T-cell (primary cell): ENCODE measurements around the gene ADAMTSL4. TPM values are rescaled to one million over a fixed set of nuclear protein-coding genes. Genes with fewer than 3 reads are reported as not detected.

Experiments used
- ATAC-seq, 4 experiments: fragments of 200-7000 bp in 3 of 4; fragments of 150-1000 bp in 1 of 4; cut with Tn5 transposase; replicated peaks in 1 of 4; 1 replicate in 3 of 4; 2 replicates in 1 of 4; pipeline ENCODE4 v1.10.0; 2021; ENCODE audit warnings: moderate library complexity in 3 of 4, mild to moderate bottlenecking in 2 of 4, moderate number of reproducible peaks in 1 of 4
- CTCF ChIA-PET, 2 donors: fragments of 300-600 bp; sonication (Branson Sonifier 250); formaldehyde crosslinking; loops; one replicate each; lab custom pipeline; 2022; ENCODE audit warnings: antibody characterized with exemption in 2 of 2; lab: Charles Lee
- POLR2A ChIA-PET, 2 donors: fragments of 300-600 bp; sonication (Branson Sonifier 250); formaldehyde crosslinking; loops; one replicate each; lab custom pipeline; 2022; ENCODE audit warnings: antibody characterized with exemption in 2 of 2; lab: Charles Lee
- DNase-seq, 35 experiments: peaks; one replicate each; pipeline versions ENCODE4 v3.0.0 to v3.0.0-alpha.2; 2013 to 2023
- H3K27ac ChIP-seq: one replicate; pipeline ENCODE4 v1.5.1; 2013; ENCODE audit warnings: low read length
- H3K27me3 ChIP-seq, 2 experiments: replicated peaks in 1 of 2; 1 replicate in 1 of 2; 2 replicates in 1 of 2; pipeline versions ENCODE4 v1.6.1 to v1.7.0; 2013; ENCODE audit warnings: low read length in 1 of 2, mixed read lengths in 1 of 2; ENCODE audit not compliant: control insufficient read depth in 2 of 2, insufficient read depth in 2 of 2; ENCODE audit errors: extremely low read depth in 1 of 2
- H3K36me3 ChIP-seq, 2 donors: 1 replicate in 1 of 2; 2 replicates in 1 of 2; pipeline versions ENCODE4 v1.6.1 to v1.7.0; 2013; ENCODE audit warnings: low read length in 1 of 2; ENCODE audit not compliant: control insufficient read depth in 2 of 2, insufficient read depth in 1 of 2; ENCODE audit errors: extremely low read depth in 1 of 2
- H3K4me1 ChIP-seq, 2 experiments: 1 replicate in 1 of 2; 2 replicates in 1 of 2; pipeline versions ENCODE4 v1.6.1 to v1.7.0; 2013; ENCODE audit warnings: low read length in 2 of 2, mixed read lengths in 1 of 2; ENCODE audit not compliant: insufficient read depth in 2 of 2, control insufficient read depth in 1 of 2; ENCODE audit errors: extremely low read depth in 1 of 2
- H3K4me3 ChIP-seq, 2 donors: 1 replicate in 1 of 2; 2 replicates in 1 of 2; pipeline versions ENCODE4 v1.5.1 to v1.7.0; 2013; ENCODE audit warnings: mild to moderate bottlenecking in 2 of 2, low read length in 1 of 2, moderate library complexity in 1 of 2; ENCODE audit not compliant: control insufficient read depth in 1 of 2; ENCODE audit errors: extremely low read depth in 1 of 2
- H3K9me3 ChIP-seq: 2 replicates; pipeline ENCODE4 v1.7.0; 2013
- H3K27ac Mint-ChIP-seq, 2 donors: one replicate each; pipeline ENCODE4 v1.8.0; 2020 to 2021; ENCODE audit warnings: mild to moderate bottlenecking in 2 of 2, mixed read lengths in 2 of 2
- H3K27me3 Mint-ChIP-seq, 2 donors: one replicate each; pipeline ENCODE4 v1.8.0; 2021 to 2022; ENCODE audit warnings: mixed read lengths in 2 of 2
- H3K36me3 Mint-ChIP-seq: one replicate; pipeline ENCODE4 v1.8.0; 2021; ENCODE audit warnings: mixed read lengths
- H3K4me1 Mint-ChIP-seq, 3 donors: one replicate each; pipeline ENCODE4 v1.8.0; 2020 to 2022; ENCODE audit warnings: mixed read lengths in 3 of 3, mild to moderate bottlenecking in 1 of 3
- H3K4me3 Mint-ChIP-seq, 3 donors: one replicate each; pipeline ENCODE4 v1.8.0; 2020 to 2022; ENCODE audit warnings: mild to moderate bottlenecking in 3 of 3, mixed read lengths in 3 of 3, moderate library complexity in 3 of 3
- H3K9me3 Mint-ChIP-seq, 3 donors: one replicate each; pipeline ENCODE4 v1.8.0; 2020 to 2022; ENCODE audit warnings: mixed read lengths in 3 of 3
- WGBS: methylation state at CpG from one replicate; pipeline ENCODE4 v1.1.5; 2013; ENCODE audit warnings: missing lambda C conversion rate; ENCODE audit not compliant: insufficient coverage; 5-methylcytosine and 5-hydroxymethylcytosine counted together
- total RNA-seq, 35 experiments: library from RNA in 6 of 35; stranded (reverse) in 6 of 35; fragments of 120-200 nt in 1 of 35; gene quantifications; one replicate each; pipeline versions ENCODE4 v1.2.1 to v1.2.4 and lab custom pipeline; 2013 to 2026

The ADAMTSL4 gene
- total RNA-seq: under 1 TPM; 0.26 to 0.66 (median 0.49) TPM
- total RNA-seq (2013): 0.26 TPM
- 0 to 1.1 (median 0.14) reads per million in 29 experiments for total RNA-seq (lab: John Stamatoyannopoulos, UW)

DNA sequence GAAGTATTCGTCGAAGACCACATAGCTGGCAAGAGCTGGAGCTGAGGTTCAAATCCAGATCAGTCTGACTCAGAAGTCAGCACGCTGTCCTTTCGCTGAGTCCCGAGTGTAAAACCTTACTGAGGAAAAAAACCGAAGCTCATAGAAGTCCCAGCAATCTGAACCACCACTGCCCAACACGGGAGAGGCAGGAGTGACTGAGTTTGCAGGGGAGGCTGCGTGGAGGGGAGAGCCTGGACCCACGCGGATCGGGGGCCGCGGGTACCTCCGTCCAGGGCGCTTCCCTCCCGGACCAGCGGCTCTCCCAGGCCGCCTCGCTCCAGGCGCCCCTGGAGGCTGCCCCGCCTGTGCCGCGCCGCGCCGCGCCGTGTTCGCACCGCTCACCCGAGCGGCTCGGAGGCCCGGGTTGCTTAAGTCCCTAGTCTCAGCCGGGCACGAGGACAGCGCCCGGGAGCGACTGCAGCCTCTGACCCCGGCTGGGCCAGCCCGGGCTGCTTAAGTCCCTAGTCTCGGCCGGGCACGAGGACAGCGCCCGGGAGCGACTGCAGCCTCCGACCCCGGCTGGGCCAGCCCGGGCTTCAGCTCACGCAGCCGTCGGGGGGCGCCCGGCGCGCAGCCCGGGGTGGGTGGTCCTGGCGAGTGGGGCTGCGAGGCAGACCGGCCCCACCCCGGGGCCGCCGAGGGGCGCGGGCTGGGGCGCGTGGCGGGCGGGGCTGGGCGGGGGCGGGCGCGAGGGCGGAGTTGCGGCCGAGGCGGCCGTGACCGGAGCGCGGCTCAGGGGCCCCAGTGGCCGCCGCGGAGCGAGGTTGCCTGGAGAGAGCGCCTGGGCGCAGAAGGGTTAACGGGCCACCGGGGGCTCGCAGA is at the start of gene ADAMTSL4:
ADAMTSL4 (plus strand) TSS at position 777 of the 864 bp plus-strand sequence. CDS start 2,881 bp downstream, outside the sequence.
- H3K4me3 ChIP-seq: peak within 1 kb of the TSS; percentile 40 to 64
- CTCF ChIA-PET: interaction anchor here in 1 of 2 donors (1.1 kb wide), 1 partner anchor 12 kb away, joined by 4 read pairs; no protein-coding TSS in a partner anchor
- H3K9me3 ChIP-seq: no peaks in the 10 kb centered on the region
- WGBS: under 1% methylated on average over 77 of the region's 91 CpGs
- Mint-ChIP-seq H3K27me3 (peaks cover 7 to 29% of the 10 kb centered on the region in 2 donors), H3K4me1 (peaks cover 19 to 29% (median 26%) of the 10 kb centered on the region in 3 donors), H3K27ac (peak within 1 kb of the TSS in 1 of 2 donors; percentile 28), H3K9me3 (no peaks in the 10 kb centered on the region), H3K4me3 (peak within 1 kb of the TSS; percentile 73 to 80 (median 78)), H3K36me3 (no peaks in the 10 kb centered on the region)
- H3K4me1 ChIP-seq: peaks cover 0 to 31% of the 10 kb centered on the region in 2 experiments
- peak in 6 of 35 experiments; percentile 26 to 59 (median 38) for DNase-seq
- no peaks in the 10 kb centered on the region for H3K36me3 ChIP-seq
- no peak within 1 kb of the TSS for H3K27ac ChIP-seq
- POLR2A ChIA-PET: interaction anchor here (0.6 to 1.1 kb wide), 2 partner anchors 23 to 63 kb away, joined by 5 to 6 read pairs; no protein-coding TSS in a partner anchor
- peak; percentile 76 to 83 (median 79) for ATAC-seq
- H3K27me3 ChIP-seq: peaks cover 0 to 74% of the 10 kb centered on the region in 2 experiments

DNA sequence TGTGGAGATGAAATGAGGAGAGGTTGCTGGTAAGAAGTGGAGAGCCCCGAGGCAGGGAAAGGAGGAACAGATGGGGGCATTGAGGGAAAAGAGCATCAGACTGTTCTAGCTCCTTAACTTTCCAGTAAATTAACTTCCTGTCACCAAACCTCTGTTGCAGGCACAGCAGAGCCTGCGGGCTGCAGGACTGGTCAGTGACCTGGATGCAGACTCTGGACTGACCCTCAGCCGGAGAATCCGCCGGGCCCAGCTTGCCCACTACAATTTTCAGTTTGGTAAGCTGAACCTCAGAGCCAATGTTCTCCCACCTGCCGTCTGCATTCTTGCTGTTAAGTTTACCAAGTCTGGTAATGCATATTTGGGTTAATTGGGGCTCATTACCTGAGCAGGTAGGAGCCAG is 43.8 kb upstream of the ADAMTSL4 start:
- Mint-ChIP-seq H3K36me3 (peaks cover 48% of the 10 kb centered on the region), H3K27ac (peak overlapping the region in 1 of 2 donors; percentile 6), H3K27me3 (no peaks in the 10 kb centered on the region), H3K4me1 (peaks cover 0 to 5% (median 0%) of the 10 kb centered on the region in 3 donors), H3K4me3 (no peak overlapping the region), H3K9me3 (no peaks in the 10 kb centered on the region)
- CTCF ChIA-PET: no interaction called here
- DNase-seq (no peak), ATAC-seq (no peak)
- Histone ChIP-seq H3K4me1 (no peaks in the 10 kb centered on the region), H3K27ac (no peak overlapping the region), H3K27me3 (no peaks in the 10 kb centered on the region), H3K36me3 (peaks cover 23 to 45% of the 10 kb centered on the region in 2 donors), H3K9me3 (no peaks in the 10 kb centered on the region), H3K4me3 (no peak overlapping the region)
- POLR2A ChIA-PET: no interaction called here
- WGBS: 97% methylated on average over 5 of the region's 6 CpGs

DNA sequence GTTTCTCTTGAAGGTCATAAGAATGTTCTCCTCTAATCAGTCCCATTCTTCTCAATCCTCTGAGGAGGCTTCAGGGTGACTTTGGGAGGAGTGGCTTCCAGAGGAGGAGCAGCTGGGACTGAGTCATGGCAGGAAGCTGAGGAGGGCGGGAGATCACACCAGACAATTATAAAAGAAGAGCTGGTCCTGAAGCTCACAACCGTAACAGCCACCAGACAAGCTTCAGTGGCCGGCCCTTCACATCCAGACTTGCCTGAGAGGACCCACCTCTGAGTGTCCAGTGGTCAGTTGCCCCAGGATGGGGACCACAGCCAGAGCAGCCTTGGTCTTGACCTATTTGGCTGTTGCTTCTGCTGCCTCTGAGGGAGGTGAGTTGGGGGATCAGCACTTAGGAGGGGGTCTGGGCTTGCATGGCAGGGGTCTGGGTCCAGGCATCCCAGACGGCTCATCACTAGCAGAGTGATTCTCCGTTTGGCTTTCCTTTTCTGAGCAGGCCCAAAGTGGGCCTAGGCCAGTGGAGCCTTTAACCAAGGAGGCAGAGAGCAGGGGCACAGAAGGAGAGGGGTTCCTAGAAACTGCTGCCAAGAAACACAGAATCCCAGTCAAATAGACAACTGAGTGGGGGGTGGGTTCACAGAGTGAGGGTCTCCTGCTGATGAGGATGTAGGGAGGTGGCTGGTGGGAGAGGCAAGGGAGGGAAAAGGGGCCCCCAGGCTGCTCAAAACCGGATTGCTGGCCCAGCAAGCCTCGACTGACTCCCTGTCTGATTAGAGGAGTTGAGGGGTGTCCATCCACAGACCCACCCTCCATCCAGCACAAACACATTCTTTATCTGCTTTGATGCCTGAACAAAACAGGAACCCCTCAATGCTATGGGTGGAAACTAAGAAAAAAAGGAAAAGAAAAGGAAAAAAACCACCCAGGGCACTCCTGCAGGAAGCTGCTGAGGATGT is 41.0 kb upstream of the ADAMTSL4 start, which contains the start of gene ECM1:
ECM1 (plus strand) TSS at position 198 of the 953 bp plus-strand sequence; CDS start at position 299, 101 bp downstream.
- no peak for ATAC-seq
- Histone ChIP-seq H3K27ac (no peak within 1 kb of the TSS), H3K27me3 (no peaks in the 10 kb centered on the region), H3K36me3 (peaks cover 14 to 35% of the 10 kb centered on the region in 2 donors), H3K4me1 (no peaks in the 10 kb centered on the region), H3K9me3 (no peaks in the 10 kb centered on the region), H3K4me3 (no peak within 1 kb of the TSS)
- H3K36me3 Mint-ChIP-seq: peaks cover 39% of the 10 kb centered on the region
- no peak for DNase-seq
- ChIA-PET CTCF (no interaction called here), POLR2A (interaction anchor here in 1 of 2 donors (0.6 kb wide), 1 partner anchor 182 kb away, joined by 3 read pairs; no protein-coding TSS in a partner anchor)
- H3K9me3 Mint-ChIP-seq: no peaks in the 10 kb centered on the region
- H3K4me3 Mint-ChIP-seq: no peak within 1 kb of the TSS
- no peaks in the 10 kb centered on the region for H3K27me3 Mint-ChIP-seq
- WGBS: 67% methylated on average over 3 of the region's 7 CpGs
- H3K4me1 Mint-ChIP-seq: peaks cover 0 to 7% (median 0%) of the 10 kb centered on the region in 3 donors
- H3K27ac Mint-ChIP-seq: peak within 1 kb of the TSS; percentile 23 to 34

- H3K9me3 Mint-ChIP-seq: no peaks in the 10 kb centered on the region
- Histone ChIP-seq H3K4me3 (no peak overlapping the region), H3K36me3 (peaks cover 14 to 32% of the 10 kb centered on the region in 2 donors), H3K27me3 (no peaks in the 10 kb centered on the region), H3K4me1 (no peaks in the 10 kb centered on the region), H3K27ac (no peak overlapping the region), H3K9me3 (no peaks in the 10 kb centered on the region)
- no CpG with 5 or more reads among the region's 4 CpGs for WGBS
- POLR2A ChIA-PET: no interaction called here
- CTCF ChIA-PET: no interaction called here
- peaks cover 0 to 7% (median 0%) of the 10 kb centered on the region in 3 donors for H3K4me1 Mint-ChIP-seq
- ATAC-seq (no peak), DNase-seq (no peak)
- H3K27ac Mint-ChIP-seq: no peak overlapping the region
- H3K36me3 Mint-ChIP-seq: peaks cover 34% of the 10 kb centered on the region
- H3K27me3 Mint-ChIP-seq: no peaks in the 10 kb centered on the region
- H3K4me3 Mint-ChIP-seq: no peak overlapping the region
These were observed 40.2 kb upstream of the ADAMTSL4 start for GRCh38 chr1:150508982-150509381.

DNA sequence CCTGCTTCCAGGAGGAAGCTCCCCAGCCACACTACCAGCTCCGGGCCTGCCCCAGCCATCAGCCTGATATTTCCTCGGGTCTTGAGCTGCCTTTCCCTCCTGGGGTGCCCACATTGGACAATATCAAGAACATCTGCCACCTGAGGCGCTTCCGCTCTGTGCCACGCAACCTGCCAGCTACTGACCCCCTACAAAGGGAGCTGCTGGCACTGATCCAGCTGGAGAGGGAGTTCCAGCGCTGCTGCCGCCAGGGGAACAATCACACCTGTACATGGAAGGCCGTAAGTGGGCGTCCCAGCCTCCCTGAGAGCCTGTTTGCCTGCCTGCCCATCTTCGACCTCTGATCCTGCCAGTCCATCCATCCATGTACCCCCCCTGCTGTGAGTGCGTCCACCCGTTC is 37.7 kb upstream of the ADAMTSL4 start:
- Histone ChIP-seq H3K27me3 (no peaks in the 10 kb centered on the region), H3K9me3 (no peaks in the 10 kb centered on the region), H3K27ac (no peak overlapping the region), H3K36me3 (peaks cover 5 to 9% of the 10 kb centered on the region in 2 donors), H3K4me3 (no peak overlapping the region), H3K4me1 (peaks cover 0 to 11% of the 10 kb centered on the region in 2 experiments)
- ChIA-PET POLR2A (interaction anchor here in 1 of 2 donors (0.7 kb wide), 1 partner anchor 13 kb away, joined by 3 read pairs; no protein-coding TSS in a partner anchor), CTCF (no interaction called here)
- WGBS: 93% methylated on average over 11 of the region's 12 CpGs
- no peak overlapping the region for H3K4me3 Mint-ChIP-seq
- peaks cover 10% of the 10 kb centered on the region for H3K36me3 Mint-ChIP-seq
- no peak overlapping the region for H3K27ac Mint-ChIP-seq
- no peaks in the 10 kb centered on the region for H3K9me3 Mint-ChIP-seq
- DNase-seq: no peak
- no peaks in the 10 kb centered on the region for H3K27me3 Mint-ChIP-seq
- peaks cover 8 to 21% (median 19%) of the 10 kb centered on the region in 3 donors for H3K4me1 Mint-ChIP-seq
- ATAC-seq: no peak
